Raji (cell line): ENCODE results near the gene AS3MT.

ENCODE experiments used
- POLR2A ChIP-seq: IDR thresholded peaks from 2 replicates; pipeline ENCODE4 v1.6.1; 2011; ENCODE audit warnings: low read depth, low read length, control low read depth; ENCODE audit not compliant: insufficient read depth

Gene AS3MT, protein sequence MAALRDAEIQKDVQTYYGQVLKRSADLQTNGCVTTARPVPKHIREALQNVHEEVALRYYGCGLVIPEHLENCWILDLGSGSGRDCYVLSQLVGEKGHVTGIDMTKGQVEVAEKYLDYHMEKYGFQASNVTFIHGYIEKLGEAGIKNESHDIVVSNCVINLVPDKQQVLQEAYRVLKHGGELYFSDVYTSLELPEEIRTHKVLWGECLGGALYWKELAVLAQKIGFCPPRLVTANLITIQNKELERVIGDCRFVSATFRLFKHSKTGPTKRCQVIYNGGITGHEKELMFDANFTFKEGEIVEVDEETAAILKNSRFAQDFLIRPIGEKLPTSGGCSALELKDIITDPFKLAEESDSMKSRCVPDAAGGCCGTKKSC

DNA sequence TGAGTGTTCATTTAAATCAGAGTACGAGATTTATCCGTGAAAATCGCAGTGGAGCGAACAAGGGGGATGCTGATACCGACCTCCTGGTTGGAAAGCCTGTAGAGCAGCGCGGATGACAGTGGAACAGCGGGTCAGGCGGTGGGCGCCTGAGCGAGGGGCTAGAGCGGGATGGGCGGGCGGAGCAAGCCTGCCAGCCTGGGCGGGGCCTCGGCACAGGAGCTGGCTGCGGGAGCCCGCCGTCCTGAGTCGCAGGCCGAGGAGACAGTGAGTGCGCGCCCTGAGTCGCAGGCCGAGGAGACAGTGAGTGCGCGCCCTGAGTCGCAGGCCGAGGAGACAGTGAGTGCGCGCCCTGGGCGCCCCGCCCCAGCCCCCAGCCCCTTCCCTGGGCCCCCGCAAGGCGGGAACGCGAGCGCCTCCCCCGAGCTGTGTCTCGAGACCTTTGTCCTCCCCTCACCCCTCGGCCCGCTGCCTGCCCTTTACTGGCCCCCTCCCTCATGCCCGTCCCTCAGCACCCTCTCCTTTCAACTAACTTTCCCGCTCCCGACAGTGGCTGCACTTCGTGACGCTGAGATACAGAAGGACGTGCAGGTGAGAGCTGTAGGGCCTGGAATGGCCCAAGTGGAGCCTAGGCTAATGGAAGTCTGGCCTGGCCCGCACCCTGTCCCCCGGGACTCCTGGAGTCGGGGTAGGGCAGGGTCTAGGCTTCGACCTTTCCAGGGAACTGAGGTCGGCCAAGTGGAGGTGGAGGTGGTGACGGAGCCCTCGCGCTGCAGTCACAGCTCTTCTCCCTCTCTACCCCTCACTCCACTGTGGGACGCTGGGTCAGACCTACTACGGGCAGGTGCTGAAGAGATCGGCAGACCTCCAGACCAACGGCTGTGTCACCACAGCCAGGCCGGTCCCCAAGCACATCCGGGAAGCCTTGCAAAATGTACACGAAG, at the start of gene AS3MT:
AS3MT (plus strand) TSS at position 213 of the 941 bp plus-strand sequence; CDS start at position 336, 123 bp downstream.
- TF ChIP-seq POLR2A, result no peak

DNA sequence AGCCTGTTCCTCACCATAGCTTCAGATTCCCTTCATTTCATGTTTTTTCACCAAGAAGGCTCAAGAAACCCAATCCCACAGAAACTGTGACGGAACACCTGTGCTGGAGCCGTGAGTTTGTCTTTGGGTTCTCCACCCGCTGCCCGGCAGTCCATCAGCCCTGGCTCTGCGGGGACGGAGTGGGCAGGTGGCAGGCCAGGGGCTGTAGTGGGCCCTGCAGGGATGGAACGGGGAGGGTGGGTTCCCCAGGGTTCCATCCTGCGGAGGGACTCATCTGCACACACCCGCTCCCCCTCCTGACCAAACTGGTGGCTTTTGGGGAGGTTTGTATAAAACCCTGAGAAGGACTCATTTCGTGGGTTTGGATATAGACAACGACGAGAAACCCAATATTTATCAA, 47.0 kb upstream of the AS3MT start:
- TF ChIP-seq POLR2A, result no peak

DNA sequence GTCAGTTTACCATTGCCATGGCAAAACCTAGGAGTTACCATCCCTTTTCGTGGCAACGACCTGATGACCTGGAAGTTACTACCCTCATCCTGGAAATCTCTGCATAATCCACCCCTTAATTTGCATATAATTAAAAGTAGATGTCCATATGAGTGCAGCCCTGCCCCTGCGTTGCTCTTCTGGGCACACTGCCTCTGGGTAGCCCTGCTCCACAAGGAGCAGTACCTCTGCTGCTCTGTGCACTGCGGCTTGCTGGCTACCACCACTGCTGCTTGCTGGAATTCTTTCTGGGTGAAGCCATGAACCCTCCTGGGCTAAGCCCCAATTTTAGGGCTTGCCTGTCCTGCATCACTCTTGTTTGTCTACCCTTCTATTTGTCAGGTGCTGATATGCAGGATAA, 44.6 kb upstream of the AS3MT start:
- no peak for TF ChIP-seq POLR2A

DNA sequence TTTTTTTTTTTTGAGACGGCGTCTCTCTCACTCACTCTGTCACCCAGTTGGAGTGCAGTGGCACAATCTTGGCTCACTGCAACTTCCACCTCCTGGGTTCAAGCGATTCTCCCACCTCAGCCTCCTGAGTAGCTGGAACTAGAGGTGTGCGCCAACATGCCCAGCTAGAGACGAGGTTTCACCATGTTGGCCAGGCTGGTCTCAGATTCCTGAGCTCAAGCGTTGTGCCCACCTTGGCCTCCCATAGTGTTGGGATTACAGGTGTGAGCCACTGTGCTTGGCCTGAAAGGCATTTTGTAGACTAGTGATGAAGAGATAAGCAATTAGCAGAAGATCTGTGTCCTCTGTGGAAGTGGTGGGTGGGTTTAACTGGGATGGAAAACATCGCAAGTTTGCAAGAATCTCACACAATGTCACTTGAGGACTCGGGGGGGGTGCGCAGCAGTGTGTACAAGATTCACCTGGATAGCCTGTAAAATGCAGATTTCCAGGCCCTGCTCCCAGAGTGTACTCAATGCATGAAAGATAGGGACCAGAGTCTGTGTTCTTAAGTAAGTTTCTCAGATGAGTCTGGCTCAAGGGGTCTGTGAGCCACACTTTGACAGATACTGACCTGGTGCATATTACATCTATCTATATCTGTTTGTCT, 43.0 kb upstream of the AS3MT start:
- no peak for TF ChIP-seq POLR2A

DNA sequence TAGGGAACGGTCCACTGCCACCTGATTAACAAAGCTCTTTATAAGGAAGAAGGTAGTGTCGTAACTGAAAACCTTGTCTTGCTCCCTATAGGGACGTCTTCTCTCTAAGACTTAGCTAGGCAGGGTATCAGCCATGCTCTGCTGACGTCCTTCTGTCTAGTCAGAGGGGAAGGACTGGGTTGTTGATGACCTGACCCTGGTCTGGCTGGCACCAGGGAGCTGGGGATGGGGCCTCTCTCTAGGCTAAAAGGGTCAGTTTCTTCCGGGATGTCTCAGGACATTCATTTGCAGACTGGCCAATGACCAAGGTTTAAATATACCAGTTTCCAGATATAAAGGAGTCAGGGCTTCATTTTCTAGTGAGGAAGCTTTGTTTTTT, 41.7 kb upstream of the AS3MT start:
- TF ChIP-seq POLR2A, result no peak

DNA sequence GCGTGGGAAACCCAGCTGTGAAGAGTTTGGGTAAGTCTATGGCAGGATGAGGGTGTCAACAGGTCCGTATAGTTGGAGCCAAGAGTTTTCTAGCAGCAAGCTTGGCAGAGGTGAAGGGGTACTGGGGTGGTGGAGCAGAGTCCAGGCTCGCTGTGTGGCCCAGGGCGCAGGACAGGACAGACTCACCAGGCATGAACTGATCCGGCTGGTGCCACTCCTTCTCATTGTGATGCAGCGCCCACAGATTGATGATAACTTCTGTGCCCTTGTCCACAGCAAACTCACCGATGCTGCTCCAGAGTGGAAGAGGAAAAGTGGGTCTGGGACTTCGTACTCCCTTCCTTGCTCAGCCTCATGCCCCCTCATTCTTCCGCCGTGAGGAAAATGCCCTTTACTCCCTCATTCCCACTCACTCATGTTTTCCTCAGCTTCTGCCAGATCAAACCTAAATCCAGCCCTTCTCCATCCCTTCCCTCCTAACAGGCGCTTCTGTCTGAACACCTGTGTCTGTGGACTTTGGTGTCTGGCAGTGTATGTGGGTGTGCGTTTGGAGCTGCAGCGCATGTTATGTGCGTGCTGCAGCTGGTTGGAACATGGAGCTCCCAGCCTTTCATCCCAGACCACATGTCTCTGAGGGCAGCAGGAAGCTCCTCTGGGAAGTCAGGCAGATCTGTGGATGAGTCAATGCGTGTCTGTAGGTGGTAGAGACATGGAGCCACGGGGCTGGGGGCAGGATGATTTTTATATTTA, 37.8 kb upstream of the AS3MT start:
- no peak for TF ChIP-seq POLR2A

DNA sequence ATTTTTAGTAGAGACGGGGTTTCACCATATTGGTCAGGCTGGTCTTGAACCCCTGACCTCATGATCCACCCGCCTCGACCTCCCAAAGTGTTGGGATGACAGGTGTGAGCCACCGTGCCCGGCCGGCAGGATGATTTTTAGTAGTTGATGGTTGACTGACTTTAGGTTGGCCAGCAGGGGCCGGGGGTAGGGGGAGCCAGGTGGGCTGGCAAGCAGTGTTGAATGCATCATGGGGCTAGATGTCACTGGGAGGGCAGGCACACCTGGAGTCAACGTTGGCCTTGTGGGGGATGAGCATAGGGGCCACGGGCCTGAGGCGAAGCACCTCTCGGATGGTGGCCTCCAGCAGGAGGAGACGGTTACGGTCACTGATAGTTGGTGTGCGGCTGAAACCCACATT, 37.0 kb upstream of the AS3MT start:
- no peak for TF ChIP-seq POLR2A

DNA sequence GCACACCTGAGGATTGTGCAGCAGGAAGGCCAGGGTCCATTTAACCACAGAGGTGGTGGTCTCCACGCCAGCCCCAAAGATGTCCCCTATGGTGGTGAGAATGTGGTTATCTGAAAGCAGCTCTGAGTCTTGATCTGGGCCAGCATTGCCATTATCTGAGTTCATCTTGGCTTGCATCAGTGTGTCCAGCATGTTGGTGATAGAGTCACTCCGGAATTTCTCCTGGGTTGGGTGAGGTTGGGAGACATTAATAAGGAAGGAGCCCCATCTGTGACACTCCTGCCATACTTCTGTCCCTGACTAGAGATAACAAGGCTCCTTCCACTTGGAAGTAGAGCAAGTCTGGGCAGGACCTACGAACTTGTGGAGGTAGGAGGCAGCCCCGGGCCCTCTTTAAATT, 36.3 kb upstream of the AS3MT start:
- no peak for TF ChIP-seq POLR2A

DNA sequence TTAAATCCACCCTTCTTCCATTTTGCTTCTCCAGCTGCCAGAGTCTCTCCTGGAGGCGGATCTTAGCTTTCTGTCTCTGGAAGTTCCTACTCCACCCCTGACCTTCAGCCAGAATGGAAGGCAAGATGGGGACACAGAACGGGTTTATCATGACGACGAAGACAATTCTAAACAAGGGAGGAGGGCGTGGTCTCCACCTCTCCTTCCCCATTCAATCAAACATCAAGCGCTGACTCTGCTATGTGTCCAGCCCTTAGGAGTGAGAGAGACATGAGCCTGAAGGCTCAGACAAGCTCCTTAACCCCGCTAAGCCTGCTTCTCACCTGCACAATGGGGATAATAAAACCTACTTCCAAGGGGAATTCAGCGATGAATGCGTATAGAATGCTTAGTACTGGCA, 35.1 kb upstream of the AS3MT start:
- TF ChIP-seq POLR2A, result no peak

DNA sequence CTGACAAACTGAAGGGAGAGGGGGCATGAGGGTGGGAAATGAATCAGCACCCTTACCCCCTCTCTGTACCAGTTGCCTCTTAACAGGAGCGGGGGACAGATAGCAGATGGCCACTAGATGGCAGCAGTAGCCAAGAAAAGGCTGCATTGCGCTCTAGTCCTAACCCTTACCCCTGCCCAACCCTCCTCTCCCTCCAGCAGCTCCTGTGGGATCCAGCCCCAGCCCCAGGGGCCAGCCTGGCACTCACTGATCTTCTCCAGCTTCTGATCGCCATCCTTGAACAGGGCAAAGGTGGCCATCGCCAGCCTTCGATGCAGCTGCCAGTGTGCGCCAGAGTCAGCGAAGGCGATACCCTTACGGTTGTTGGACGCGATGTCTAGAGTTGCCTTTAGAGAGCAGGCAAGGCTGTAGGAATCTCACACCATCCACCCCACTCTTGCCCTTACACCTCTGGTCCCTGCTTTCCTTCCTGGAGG, 34.2 kb upstream of the AS3MT start:
- no peak for TF ChIP-seq POLR2A

DNA sequence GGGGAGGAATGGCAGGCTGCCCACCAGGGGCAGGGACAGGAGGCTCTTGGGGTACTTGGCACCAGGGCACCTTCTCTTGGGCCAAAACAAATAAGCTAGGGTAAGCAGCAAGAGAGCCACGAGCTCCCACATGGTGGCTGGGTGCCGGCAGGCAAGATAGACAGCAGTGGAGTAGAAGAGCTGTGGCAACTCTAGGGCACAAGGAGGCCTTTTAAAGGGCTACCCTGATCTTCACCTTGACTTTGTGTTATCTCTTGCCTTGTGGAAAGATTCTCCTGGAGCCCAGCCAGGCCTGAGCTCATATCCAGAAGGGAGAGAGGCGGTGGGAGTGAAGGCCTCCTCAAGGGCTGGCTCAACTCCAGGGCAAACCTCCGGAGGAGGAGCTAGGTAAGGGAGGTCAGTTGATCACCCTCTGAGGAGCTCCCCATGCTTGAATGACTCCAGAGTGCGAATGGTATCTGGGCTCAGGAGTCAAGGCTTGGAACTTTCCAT, 32.0 kb upstream of the AS3MT start, which contains the start of gene CYP17A1:
CYP17A1 (minus strand) TSS at position 184 of the 492 bp plus-strand sequence; CDS start at position 132, 52 bp downstream.
- TF ChIP-seq POLR2A, result no peak

DNA sequence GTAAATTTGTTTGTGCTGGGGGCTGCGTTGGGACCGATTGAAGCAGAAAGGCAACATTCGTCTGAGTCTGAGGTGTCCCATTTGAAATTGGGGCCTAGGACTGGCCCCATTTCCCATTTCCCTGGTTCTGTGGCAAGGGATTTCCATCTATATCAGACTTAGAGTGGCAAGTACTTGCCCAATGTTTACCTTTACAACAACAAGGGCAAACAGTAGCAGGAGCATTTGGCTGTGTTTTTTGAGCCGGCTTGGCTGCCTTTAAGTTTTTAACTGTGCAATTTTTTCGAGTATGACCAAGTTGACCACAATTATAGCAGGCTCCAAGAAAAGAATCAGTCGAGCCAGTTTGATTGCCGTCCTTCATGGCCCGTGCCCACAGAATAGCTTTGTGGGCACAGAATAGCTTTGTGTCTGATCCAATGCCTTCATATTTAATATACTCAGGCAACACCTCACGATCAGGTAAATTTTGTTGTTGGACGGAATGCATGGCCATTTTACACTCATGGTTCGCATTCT, 27.4 kb upstream of the AS3MT start:
- no peak for TF ChIP-seq POLR2A

DNA sequence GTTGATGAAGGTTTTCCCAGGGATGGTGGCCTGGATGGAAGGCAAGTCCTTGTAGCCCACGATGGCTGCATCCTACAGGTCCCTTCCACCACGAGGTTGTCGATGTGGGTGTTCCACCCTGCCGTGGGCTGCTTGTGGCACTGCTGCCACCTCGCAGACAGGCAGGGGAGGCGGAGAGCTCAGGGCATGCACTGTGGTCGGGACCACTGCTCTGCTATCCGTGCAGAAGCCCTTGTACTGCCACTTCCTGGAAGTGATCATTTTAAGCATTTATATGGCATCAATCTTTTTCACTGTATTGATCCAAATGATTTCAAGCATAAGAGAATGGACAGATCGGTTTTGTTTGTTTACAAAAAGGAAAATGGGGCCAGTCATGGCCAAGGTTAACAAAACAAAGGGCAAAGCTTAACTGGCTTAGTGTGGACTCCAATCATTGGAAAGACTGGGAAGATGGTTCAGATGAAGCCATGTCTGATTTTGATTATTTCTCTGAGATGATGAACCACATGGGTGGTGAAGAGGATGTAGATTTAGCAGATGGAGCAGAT, 23.8 kb upstream of the AS3MT start:
- TF ChIP-seq POLR2A, result no peak

DNA sequence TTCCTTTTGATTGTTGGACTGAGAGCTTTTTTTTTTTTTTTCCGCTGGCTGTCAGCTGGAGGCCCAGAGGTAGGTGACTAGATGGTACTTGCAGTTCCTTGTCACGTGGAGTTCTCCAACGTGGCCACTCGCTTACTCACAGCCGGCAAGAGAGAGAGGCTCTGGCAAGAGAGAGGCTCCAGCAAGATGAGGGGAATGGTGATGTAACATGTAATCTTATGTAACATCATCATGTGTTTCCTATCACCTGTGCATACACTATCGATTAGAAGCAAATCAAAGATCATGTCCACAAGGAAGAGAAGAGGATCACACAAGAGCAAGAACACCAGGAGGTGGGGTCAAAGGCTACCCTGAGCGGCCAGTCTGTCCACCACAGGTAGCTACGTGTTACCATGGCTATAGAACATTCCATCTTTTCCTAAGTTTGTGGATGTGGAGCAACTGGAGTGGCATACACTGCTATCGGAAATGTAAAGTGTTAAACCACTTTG, 19.2 kb upstream of the AS3MT start:
- TF ChIP-seq POLR2A, result no peak
